Measurements from ENCODE around the gene MRPS12. TPM values are rescaled to one million over a fixed set of nuclear protein-coding genes. Genes with fewer than 3 reads are reported as not detected.
"Not testable (repeated sequence)": the region's sequence is repeated elsewhere in the genome, so short reads cannot be mapped to it uniquely, and the experiment has no call there.

Gene MRPS12
- 10 to 100 TPM; 17.8 to 21.4 TPM for total RNA-seq
- long read RNA-seq, donor 1, transcript MRPS12-201 (3 exons, 1,207 nt), result major isoform, 5 of 7 reads
- long read RNA-seq, donor 1, partial matches to known transcripts, result 1 of 7 reads
- long read RNA-seq, donor 1, other reads (novel, unspliced or antisense), result 1 of 7 reads
- long read RNA-seq, donor 2, transcript MRPS12-202 (3 exons, 929 nt), result minor isoform, 5 of 18 reads
- long read RNA-seq, donor 2, transcript MRPS12-201 (3 exons, 1,207 nt), result major isoform, 12 of 18 reads
- long read RNA-seq, donor 2, partial matches to known transcripts, result 0 of 18 reads
- long read RNA-seq, donor 2, other reads (novel, unspliced or antisense), result 0 of 18 reads

GRCh38 chr19:38930776-38931520, at the start of gene MRPS12:
Gene MRPS12 (plus strand): TSS chr19:38930944. CDS start chr19:38931295, 351 bp downstream.
- DNase-seq (ENCODE audit: low spot score), result peak; percentile 99

GRCh38 chr19:38883286-38883685, 47.5 kb upstream of the MRPS12 start:
- intact Hi-C loops (cut with DNase I), result no loop called here
- DNase-seq (ENCODE audit: low spot score), result no peak

More at GRCh38 chr19:38930776-38931520, at the start of gene MRPS12:
- intact Hi-C loops (cut with DNase I), result no loop called here

- DNase-seq (ENCODE audit: low spot score); intact Hi-C loops (cut with DNase I): not testable (repeated sequence)
Measured at GRCh38 chr19:38884691-38885090, 46.1 kb upstream of the MRPS12 start.

- intact Hi-C loops (cut with DNase I), result no loop called here
- DNase-seq (ENCODE audit: low spot score), result no peak
Measured at GRCh38 chr19:38888876-38889275, 41.9 kb upstream of the MRPS12 start.

- intact Hi-C loops (cut with DNase I), result no loop called here
- no peak for DNase-seq (ENCODE audit: low spot score)
Measured at GRCh38 chr19:38889803-38890202, 40.9 kb upstream of the MRPS12 start.

GRCh38 chr19:38890686-38891085, 40.1 kb upstream of the MRPS12 start:
- no peak for DNase-seq (ENCODE audit: low spot score)
- intact Hi-C loops (cut with DNase I), result no loop called here

- intact Hi-C loops (cut with DNase I), result no loop called here
- no peak for DNase-seq (ENCODE audit: low spot score)
Measured at GRCh38 chr19:38891771-38892170, 39.0 kb upstream of the MRPS12 start.

GRCh38 chr19:38892841-38893240, 37.9 kb upstream of the MRPS12 start:
- no peak for DNase-seq (ENCODE audit: low spot score)
- intact Hi-C loops (cut with DNase I), result no loop called here

- intact Hi-C loops (cut with DNase I), result no loop called here
- no peak for DNase-seq (ENCODE audit: low spot score)
Measured at GRCh38 chr19:38893341-38893771, 37.4 kb upstream of the MRPS12 start.

GRCh38 chr19:38894968-38895367, 35.8 kb upstream of the MRPS12 start:
- no peak for DNase-seq (ENCODE audit: low spot score)
- intact Hi-C loops (cut with DNase I), result no loop called here

GRCh38 chr19:38898788-38899446, 31.8 kb upstream of the MRPS12 start:
- DNase-seq (ENCODE audit: low spot score), result no peak
- intact Hi-C loops (cut with DNase I), result no loop called here

GRCh38 chr19:38899447-38900201, 31.1 kb upstream of the MRPS12 start, which contains the start of the genes NFKBIB and SIRT2:
Gene NFKBIB (plus strand): TSS chr19:38899969. CDS start chr19:38900033, 64 bp downstream.
Gene SIRT2 (minus strand): TSS chr19:38899618. CDS start chr19:38899521, 97 bp downstream.
- intact Hi-C loops (cut with DNase I), result no loop called here
- DNase-seq (ENCODE audit: low spot score), result peak; percentile 100

GRCh38 chr19:38900202-38900629, 30.5 kb upstream of the MRPS12 start:
- intact Hi-C loops (cut with DNase I), result no loop called here
- no peak for DNase-seq (ENCODE audit: low spot score)

- intact Hi-C loops (cut with DNase I), result no loop called here
- no peak for DNase-seq (ENCODE audit: low spot score)
Measured at GRCh38 chr19:38900743-38901190, 30.0 kb upstream of the MRPS12 start.

GRCh38 chr19:38901683-38902082, 29.1 kb upstream of the MRPS12 start:
- intact Hi-C loops (cut with DNase I), result no loop called here
- no peak for DNase-seq (ENCODE audit: low spot score)

- intact Hi-C loops (cut with DNase I), result no loop called here
- no peak for DNase-seq (ENCODE audit: low spot score)
Measured at GRCh38 chr19:38904581-38905539, 25.9 kb upstream of the MRPS12 start.

- intact Hi-C loops (cut with DNase I), result no loop called here
- DNase-seq (ENCODE audit: low spot score), result no peak
Measured at GRCh38 chr19:38905620-38906019, 25.1 kb upstream of the MRPS12 start.

- no peak for DNase-seq (ENCODE audit: low spot score)
- intact Hi-C loops (cut with DNase I), result no loop called here
Measured at GRCh38 chr19:38907227-38907626, 23.5 kb upstream of the MRPS12 start.

Measured in posterior vena cava (tissue), 2 donors.